Right renal pelvis (tissue), 4 donors: ENCODE measurements around the gene MACIR. TPM values are rescaled to one million over a fixed set of nuclear protein-coding genes. Genes with fewer than 3 reads are reported as not detected.
"Not testable (repeated sequence)": the region's sequence is repeated elsewhere in the genome, so short reads cannot be mapped to it uniquely, and the experiment has no call there.

Source experiments
- DNase-seq, 4 donors: peaks; one replicate each; pipeline ENCODE4 v3.0.0-alpha.2; 2013; ENCODE audit warnings: low read depth in 4 of 4, low spot score in 3 of 4, missing footprints in 1 of 4
- polyA plus RNA-seq, 4 donors: library from polyadenylated mRNA; unstranded; fragments of 120-200 nt; gene quantifications; one replicate each; pipeline ENCODE4 v1.2.1, GENCODE V29; 2013; ENCODE audit not compliant: insufficient read length in 4 of 4

Gene MACIR
- polyA plus RNA-seq, result 10 to 100 TPM; 20.8 to 27.1 (median 24.5) TPM

DNA sequence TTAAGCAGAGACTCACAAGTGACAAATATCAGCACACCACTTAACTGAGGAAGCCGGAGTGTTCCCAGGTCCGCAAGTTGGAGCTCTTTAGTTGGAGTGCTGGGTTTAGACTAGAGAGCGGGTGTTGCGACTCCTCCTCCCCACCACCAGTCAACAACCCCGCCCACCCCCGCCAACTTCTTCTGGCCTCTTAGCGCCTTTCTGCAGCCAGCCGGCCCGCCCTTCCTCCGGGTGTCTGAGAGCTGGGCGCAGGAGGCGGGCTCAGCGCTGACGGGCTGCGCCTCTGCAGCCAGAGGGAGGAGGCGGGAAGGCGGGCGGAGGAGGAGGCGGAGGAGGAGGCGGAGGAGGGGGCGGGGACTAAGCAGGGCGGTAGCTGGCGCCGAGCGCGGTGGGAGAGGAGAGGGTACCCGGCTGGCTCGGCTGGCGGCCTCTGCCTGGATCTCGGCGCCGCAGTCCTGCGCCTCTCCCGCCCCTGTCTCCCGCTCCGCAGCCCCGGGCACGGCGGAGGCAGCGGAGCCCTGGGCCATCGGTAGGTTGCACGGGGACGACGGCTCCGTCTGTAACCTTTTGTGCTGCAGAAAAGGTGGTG lies at the start of gene MACIR:
MACIR (plus strand) TSS at position 396 of the 589 bp plus-strand sequence. CDS start 17,157 bp downstream, outside the sequence.
- peak; percentile 85 to 95 (median 92) for DNase-seq

- DNase-seq, result no peak
Observed at GRCh38 chr5:103209065-103209464, 49.5 kb upstream of the MACIR start.

- no peak for DNase-seq
Observed at GRCh38 chr5:103210952-103211351, 47.6 kb upstream of the MACIR start.

GRCh38 chr5:103211576-103212561 lies 46.7 kb upstream of the MACIR start:
- DNase-seq, result no peak

- no peak for DNase-seq
Observed at GRCh38 chr5:103216137-103216536, 42.4 kb upstream of the MACIR start.

GRCh38 chr5:103216697-103217096 lies 41.9 kb upstream of the MACIR start:
- no peak for DNase-seq

- no peak for DNase-seq
Observed at GRCh38 chr5:103217101-103217500, 41.5 kb upstream of the MACIR start.

- DNase-seq, result no peak
Observed at GRCh38 chr5:103218164-103218563, 40.4 kb upstream of the MACIR start.

DNA sequence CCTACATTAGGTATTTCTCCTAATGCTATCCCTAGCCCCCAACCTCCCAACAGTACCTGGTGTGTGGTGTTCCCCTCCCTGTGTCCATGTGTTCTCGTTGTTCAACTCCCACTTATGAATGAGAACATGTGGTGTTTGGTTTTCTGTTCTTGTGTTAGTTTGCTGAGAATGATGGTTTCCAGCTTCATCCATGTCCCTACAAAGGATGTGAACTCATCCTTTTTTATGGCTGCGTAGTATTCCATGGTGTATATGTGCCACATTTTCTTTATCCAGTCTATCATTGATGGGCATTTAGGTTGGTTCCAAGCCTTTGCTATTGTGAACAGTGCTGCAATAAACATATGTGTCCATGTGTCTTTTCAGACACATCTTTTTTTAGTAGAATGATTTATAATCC lies 39.5 kb upstream of the MACIR start:
- DNase-seq, result not testable (repeated sequence)

DNA sequence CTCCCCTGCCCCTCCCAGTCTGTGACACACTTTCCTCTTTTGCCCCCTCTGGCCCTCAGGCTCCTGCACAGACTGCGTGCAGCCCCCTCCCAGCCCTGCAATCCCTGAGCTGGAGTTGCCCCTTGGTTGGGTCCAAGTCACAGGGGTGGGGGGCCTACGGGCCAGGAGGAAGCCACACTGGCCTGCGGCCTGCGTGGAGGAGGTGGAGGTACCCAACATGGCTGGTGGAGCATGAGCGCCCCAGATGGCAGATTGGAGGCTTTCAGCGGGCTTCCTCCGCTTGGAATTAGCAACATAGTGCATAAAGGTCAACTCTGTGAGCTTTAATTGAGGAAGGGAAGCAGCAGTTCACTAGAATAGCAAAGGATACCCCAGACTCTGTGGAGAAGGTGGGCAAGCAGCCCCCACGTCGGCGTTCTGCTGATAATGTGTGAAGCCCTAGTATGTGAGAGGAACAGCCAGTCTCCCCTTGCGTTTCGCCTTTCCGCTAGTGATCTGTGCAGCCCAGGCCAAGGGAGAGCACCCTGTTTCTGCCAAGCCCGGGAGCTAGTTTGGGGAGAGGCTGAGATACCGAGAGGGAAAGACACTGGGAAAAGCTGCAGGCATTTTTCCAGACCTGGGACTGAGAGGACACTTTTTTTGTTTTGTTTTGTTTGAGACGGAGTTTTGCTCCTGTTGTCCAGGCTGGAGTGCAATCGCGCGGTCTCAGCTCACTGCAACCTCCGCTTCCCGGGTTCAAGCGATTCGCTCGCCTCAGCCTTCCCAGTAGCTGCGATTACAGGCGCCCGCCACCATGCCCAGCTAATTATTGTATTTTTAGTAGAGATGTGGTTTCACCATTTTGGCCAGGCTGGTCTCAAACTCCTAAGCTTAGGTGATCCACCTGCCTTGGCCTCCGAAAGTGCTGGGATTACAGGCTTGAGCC lies 35.3 kb upstream of the MACIR start:
- no peak for DNase-seq

- DNase-seq, result peak in 1 of 4 donors; percentile 20
Observed at GRCh38 chr5:103224118-103224893, 34.3 kb upstream of the MACIR start.

- no peak for DNase-seq
Observed at GRCh38 chr5:103224894-103225246, 33.7 kb upstream of the MACIR start.

- no peak for DNase-seq
Observed at GRCh38 chr5:103228061-103228460, 30.5 kb upstream of the MACIR start.

DNA sequence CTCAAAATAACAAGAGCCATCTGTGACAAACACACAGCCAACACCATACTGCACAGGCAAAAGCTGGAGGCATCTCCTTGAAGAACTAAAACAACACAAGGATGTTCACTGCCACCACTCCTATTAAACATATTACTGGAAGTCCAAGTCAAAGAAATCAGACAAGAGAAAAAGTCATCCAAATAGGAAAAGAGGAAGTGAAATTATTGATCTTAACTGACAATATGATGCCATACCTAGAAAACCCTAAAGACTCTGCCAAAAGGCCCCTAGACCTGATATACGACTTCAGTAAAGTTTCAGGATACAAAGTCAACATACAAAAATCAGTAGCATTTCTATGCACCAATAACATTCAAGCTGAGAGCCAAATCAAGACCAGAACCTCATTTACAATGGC lies 30.0 kb upstream of the MACIR start:
- DNase-seq, result no peak

DNA sequence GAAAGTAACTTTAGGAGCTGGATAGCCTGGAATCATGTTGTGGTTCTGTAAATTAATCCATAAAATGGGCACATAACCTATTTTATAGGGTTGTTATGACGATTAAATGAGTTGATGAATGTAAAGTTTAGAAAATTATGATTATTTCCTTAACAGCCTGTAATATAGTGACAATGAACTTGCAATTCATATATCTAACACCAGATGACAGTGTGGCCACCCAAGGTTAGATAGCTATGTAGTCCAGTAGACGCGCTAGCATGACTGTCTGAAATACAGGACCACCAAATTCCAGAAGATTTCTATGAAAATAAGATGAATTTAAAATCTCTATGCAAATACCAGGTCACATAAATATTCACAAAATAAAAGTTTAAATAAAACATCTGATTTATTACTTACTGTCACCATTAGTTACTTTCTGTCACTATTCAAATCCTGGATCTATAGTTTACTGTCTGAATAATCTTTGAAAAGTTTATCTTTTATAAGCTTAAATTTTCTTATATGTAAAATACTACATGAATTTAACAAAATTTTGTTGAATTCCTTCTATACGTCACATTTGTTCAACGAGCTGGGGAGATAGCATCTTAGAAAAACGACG lies 26.1 kb upstream of the MACIR start:
- no peak for DNase-seq

DNA sequence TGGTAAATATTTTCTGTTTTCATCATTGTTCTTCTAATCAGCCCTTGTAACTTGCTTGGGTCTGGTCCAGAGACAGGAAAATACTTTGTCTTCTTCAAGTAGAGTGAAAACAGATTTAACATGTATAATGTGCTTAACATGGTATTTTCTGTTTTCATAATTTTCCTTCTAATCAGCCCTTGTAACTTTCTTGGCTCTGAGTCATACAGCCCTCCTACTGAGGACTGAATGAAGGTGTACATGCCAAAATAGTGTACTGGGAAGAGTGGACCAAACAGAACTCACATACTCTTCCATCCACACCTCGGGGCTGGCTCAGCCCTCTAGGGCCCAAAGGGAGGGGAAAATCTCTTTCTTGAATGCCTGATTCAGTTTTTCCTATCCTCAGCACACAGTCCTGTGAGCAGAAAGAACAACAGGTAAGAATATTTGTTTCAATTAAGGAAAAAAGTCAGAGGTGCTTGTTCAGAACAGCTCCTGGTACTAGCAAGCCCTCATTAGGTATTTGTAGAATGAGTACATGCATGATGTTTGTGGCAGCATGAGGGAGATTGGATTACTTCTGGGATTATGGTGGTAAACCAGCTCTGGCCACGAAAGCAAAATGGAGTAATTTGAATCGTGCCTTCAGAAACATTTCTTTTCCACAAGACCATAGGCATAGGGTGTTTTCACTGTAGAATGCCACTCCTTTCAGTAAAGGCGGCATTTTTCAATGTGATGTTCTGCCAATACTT lies 24.2 kb upstream of the MACIR start:
- no peak for DNase-seq

DNA sequence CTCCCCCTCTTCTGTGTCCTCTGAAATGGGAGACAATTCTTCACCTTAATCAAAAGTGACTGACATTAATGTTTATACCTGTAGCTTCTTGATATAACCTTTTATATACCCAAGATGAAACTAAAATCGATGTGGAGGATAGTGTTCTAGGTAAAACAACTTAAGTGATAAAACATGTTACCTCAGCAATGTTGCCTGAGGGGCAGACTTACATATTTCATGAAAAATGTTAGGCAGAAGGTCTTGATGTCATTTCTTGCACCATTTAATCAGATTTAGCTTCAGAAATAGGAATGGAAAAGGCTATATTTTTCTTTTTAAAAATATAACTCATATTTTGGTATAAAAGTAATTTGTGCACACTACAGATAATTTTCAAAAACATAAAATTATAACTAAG lies 22.7 kb upstream of the MACIR start:
- DNase-seq, result no peak

DNA sequence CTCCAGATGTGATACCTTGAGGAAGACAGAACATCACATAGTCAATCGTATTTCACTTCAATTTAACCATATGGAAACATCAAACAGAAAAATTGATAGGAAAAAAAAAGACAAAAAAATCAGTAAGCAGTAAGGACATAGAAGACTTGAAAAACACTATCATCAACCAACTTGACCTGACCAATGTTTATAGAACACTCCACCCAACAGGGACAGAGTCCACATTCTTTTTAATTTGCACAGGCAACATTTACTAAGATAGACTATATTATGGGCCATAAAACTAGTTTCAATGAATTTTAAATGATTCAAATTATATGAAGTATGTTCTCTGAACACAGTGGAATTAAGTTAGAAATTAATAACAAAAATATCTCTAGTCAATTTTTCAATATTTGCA lies 20.8 kb upstream of the MACIR start:
- DNase-seq, result no peak

DNA sequence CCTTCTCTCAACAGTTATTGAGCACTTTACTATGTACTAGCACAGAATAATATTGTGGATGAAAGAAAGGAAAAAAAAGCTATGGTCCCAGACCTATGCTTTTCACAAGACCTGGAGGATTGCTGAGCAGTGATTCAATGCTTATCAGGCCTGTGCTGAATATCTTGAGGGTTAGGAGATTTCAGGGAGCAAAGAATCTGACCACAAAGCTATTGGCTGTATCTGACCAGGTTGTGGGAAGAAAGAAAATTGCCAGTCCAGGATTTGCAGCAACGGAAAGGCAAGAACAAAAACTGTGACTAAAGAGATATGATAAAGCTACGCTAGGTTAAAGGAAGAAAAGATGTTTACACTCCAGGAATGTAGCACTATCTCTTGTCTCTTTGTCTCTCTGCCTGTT lies 14.9 kb upstream of the MACIR start:
- no peak for DNase-seq
